NOMO-1 treated with dmso at 0.1 percent for 144 hours (cell line): ENCODE results near the gene ADGRB3.
"Not testable (repeated sequence)": the region's sequence is repeated elsewhere in the genome, so short reads cannot be mapped to it uniquely, and the experiment has no call there.

Source experiments
- DNase-seq: peaks from one replicate; lab custom pipeline; 2025; ENCODE audit not compliant: unreplicated experiment; lab: John Stamatoyannopoulos, UW

Gene ADGRB3

GRCh38 chr6:69105288-69105687 is 470.2 kb downstream of the ADGRB3 start:
- DNase-seq, result no peak

DNA sequence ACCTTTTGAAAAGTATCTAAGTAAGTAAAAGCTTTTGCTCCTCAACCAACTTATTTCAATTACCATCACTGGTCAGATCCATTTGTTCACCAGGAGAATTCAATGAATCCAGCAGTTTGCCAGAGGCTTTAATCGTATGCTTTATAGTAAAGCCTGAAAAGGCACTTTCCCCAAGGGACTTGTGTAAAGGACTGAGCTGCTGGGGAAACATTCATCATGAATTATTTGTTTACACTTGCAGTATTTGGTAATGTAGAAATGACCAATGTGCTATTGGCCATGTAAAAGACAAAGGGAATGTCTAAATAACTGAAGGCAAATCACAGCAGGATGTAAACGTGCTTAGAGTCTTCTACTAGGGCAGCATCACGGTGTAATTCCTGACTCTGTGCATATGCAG is 471.4 kb downstream of the ADGRB3 start:
- no peak for DNase-seq

GRCh38 chr6:69111301-69111700 is 476.2 kb downstream of the ADGRB3 start:
- no peak for DNase-seq

DNA sequence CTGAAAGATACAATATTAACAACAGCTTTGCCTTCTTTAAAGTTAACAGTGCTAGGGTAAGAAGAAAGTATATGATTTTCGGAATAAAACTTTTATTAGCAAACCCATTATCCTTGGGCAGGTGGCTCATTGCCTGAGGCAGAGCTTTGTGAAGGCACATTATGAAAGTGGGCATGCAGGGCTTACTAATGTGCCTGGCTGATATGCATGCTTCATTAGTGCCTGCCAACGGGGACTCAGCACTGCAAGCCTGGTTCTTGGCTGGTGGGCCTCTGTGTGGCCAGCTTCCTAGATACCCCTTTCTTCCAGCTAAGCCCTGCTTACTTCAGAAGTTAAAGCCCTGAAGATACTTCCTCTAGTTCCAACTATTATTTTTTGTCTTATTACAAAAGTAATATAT is 481.6 kb downstream of the ADGRB3 start:
- DNase-seq, result no peak

DNA sequence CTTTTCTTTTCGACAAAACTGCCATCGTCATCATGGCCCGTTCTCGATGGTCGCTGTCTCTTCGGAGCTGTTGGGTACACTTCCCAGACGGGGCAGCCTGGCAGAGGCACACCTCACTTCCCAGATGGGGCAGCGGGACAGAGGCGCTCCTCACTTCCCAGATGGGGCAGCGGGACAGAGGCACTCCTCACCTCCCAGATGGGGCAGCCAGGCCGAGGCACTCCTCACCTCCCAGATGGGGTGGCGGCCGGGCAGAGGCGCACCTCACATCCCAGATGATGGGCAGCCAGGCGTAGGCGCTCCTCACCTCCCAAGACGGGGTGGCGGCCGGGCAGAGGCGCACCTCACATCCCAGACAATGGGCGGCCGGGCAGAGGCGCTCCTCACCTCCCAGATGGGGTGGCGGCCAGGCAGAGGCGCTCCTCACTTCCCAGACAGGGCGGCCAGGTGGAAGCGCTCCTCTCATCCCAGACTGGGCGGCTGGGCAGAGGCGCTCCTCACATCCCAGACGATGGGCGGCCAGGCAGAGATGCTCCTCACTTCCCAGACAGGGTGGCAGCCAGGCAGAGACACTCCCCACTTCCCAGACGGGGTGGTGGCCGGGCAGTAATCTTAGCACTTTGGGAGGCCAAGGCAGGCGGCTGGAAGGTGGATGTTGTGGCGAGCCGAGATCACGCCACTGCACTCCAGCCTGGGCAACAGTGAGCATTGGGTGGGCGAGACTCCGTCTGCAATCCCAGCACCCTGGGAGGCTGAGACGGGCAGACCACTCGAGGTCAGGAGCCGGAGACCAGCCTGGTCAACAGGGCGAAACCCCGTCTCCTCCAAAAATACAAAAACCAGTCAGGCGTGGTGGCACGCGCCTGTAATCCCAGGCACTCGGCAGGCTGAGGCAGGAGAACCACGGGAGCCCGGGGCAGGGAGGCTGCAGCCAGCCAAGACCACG is 486.7 kb downstream of the ADGRB3 start:
- DNase-seq, result not testable (repeated sequence)

DNA sequence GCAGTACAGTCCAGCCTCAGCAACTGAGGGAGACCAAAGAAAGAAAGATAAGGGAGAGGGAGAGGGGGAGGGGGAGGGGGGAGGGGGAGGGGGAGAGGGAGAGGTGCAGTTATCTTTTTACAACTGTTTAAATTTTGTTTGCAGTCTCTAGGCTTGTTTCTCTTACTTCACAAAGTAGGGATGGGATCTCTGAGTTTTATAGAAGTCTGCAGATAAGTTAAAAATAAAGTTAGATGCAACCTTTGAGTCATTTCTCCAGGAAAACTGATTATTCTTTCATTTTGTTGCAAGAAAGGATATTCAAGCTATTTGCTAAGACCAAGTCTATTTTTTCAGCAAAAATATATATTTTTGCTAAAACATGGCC is 487.3 kb downstream of the ADGRB3 start:
- no peak for DNase-seq

GRCh38 chr6:69128411-69128810 is 493.3 kb downstream of the ADGRB3 start:
- no peak for DNase-seq

DNA sequence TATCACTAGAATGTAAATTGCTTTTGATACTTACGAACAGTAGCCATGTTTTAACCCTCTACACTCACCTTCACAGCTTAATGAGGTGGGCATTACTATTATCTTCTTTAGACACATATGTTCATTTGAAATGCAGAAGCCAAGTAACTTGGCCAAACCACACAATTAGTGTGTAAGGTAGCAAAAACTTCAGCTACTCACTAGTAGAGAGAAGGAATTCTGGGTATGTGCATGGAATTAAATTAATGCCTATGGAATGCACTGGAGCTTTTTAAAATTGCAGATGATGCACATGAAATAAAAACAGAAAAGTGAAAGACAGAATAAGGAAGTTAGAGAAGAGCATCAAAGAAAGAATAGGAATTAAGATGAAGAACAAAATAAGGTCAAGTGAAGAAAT is 494.0 kb downstream of the ADGRB3 start:
- DNase-seq, result no peak

GRCh38 chr6:69135927-69136326 is 500.8 kb downstream of the ADGRB3 start:
- no peak for DNase-seq

DNA sequence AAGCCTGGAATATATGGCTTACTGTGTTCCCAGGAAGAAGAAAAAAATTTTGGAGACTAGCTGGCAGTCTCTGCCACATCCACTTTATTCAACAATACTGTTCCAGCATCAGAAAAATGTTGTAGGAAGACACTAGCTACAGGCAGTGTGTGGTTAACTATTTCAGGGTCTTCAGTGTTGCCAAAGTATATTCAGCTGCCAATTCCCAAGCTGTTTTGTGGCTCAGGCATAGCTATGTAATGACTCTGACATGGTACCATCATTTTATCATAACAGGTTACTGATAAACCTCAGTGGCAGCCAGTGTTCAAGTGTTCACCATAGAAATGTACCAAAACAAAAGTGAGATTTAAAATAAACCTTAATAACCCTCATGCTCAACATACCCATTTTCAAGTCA is 503.1 kb downstream of the ADGRB3 start:
- no peak for DNase-seq

DNA sequence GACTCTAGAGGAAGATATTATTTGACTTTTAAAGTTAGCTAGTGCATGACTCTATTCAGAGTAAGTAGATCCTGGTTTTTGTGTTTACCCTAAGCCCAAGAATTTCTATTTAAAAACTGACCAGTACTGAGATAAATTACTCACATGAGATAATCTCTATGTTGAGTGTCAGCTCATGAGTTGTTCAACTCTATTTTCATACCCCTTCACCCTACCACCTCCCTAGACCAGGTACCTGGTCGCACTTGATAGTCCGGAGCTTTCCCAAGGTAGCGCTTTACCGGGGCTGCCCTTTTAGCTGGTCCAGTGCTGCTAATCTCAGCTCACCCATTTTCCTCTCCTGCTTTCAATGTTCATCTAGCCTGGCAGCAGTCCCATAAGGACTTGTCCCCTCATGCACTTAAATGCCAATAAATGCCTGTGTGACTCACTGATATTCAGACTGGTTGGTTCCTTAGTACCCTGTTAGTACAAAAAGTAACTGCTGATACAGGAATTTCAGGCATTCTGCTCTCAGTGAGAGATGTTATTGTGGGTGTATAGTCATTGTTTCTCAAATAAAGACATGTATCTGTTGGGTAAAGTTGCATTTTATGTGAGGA is 503.9 kb downstream of the ADGRB3 start:
- DNase-seq, result no peak

GRCh38 chr6:69145062-69145461 is 510.0 kb downstream of the ADGRB3 start:
- DNase-seq, result no peak

DNA sequence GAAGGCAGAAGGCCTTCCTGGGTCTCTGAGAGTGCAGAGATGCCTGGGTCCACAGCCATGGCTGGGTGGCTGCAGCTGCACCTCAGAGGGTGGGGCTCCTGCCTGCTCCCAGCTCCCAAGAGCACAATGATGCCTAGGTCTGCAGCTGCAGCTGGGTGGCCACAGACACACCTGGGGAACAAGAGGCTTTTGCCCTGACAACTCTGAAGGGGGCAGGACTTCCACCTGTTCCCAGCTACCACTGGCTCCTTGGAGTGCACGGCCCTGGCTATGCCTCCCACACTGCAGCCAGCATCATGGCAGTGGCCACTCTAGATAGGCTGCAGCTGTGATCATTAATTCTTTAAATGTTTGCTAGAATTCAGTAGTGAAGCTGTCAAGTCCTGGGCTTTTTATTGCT is 511.3 kb downstream of the ADGRB3 start:
- DNase-seq, result no peak

DNA sequence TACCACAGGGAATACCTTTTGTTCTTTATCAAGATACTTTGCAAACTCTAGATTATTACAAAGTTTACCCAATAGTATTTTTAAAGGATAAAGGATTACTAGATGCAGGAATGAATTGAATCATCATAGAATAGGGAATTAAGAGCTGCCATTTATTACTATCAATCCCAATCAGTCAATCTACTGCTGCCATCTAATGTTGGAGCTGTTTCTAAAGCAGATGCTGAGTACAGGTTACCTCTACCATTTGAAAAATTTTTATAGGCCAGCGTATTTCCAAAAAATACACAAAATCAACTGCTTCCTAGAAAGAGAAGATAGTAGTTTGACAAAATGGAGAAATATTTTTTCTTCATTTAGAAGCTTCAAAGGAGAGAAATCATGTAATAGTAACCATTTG is 520.4 kb downstream of the ADGRB3 start:
- no peak for DNase-seq

GRCh38 chr6:69162811-69163210 is 527.7 kb downstream of the ADGRB3 start:
- DNase-seq, result no peak

GRCh38 chr6:69164564-69165229 is 529.6 kb downstream of the ADGRB3 start:
- DNase-seq, result no peak

DNA sequence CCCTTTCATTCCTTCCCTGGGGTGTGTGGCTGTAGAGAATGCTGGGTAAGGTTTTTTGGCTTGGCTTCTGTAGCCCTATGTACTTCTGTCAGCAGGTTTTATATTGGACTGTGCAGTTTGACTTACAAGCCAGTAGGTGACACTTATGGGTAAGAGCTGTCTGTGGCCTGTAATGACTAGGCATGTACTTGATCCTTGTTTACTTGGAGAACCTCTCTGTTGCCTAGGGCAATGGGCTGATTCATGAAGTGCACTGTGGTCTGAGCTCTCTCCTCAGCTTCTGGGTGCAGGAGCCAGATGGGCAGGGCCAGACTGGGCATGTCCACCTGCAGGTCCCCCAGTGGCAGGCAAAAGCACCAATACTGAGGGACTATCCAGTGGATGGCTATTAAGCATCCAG is 544.6 kb downstream of the ADGRB3 start:
- DNase-seq, result no peak

GRCh38 chr6:69180361-69181067 is 545.4 kb downstream of the ADGRB3 start:
- no peak for DNase-seq

DNA sequence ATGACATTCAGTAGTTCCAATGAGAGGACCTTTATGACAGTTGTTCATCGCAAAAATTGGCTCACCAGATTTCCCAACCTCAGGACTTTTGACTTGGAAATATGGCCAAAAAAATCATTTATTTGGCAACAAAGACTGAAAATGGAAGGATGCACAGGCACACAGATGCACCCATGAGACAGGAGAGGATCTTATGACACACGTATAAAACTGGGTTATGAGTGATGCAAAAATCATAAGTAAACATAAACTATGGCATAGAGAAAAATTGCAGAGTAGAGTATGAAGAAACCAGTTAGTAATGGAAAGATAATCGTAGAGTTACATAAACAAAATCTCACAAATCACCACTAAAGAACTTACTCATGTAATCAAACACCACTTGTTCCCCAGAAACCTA is 546.9 kb downstream of the ADGRB3 start:
- no peak for DNase-seq

DNA sequence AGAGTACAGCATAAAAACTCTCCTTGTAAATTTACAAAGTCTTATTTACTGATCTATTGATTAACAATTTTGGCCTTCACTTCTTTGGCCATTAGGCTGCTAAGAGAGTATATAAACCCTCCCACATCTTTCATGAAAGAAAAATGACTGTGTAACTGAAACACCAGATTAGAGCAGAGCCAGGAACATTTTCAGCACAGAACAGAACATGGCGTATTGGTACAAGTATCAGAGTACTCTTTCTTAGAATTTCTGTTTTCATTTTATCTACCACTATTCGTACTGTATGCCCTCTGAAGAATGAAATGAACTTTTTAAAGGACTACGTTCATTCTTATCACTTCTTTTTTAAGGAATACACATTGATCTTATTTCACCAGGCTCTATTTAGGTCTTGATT is 550.2 kb downstream of the ADGRB3 start:
- DNase-seq, result no peak

DNA sequence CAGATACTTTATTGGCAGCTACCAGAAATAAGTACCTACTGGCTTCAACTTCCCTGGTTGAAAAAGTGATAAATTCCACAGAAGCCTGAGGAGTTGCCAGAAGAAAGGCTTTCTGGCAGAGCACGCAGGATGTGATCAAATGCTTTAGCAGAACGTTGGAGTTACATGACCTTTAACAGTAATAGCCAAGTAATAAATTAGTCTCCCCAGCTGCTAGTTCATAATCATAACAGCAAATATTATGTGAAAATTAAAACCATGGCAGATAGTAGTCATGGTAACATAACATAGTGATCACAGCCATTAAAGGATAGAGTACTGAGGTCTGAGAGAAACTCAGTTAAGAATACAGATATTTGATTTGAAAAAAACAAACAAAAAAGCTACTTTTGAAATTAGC is 567.7 kb downstream of the ADGRB3 start:
- DNase-seq, result no peak
